NCI-H2196 (cell line): Measurements from ENCODE around the gene ASB12.
"Not testable (repeated sequence)": the region's sequence is repeated elsewhere in the genome, so short reads cannot be mapped to it uniquely, and the experiment has no call there.

ENCODE experiments used
- DNase-seq: peaks from one replicate; lab custom pipeline; 2025; ENCODE audit not compliant: unreplicated experiment; lab: John Stamatoyannopoulos, UW

The ASB12 gene

GRCh38 chrX:64230123-64230970 lies at the start of gene ASB12:
Gene ASB12, minus strand, starts transcription at chrX:64230607. Its CDS starts 4,957 bp downstream, at chrX:64225650.
- no peak for DNase-seq

- no peak for DNase-seq
Measured at GRCh38 chrX:64265265-64265664, 34.9 kb upstream of the ASB12 start.

GRCh38 chrX:64229154-64229553 lies 1.3 kb downstream of the ASB12 start:
- no peak for DNase-seq

GRCh38 chrX:64218023-64218422 lies 12.4 kb downstream of the ASB12 start:
- no peak for DNase-seq

GRCh38 chrX:64213989-64214388 lies 16.4 kb downstream of the ASB12 start:
- DNase-seq: not testable (repeated sequence)

- DNase-seq: no peak
Measured at GRCh38 chrX:64206556-64207162, 23.7 kb downstream of the ASB12 start.

GRCh38 chrX:64205735-64206501 lies 24.5 kb downstream of the ASB12 start:
- DNase-seq: peak; percentile 85

- peak; percentile 32 for DNase-seq
Measured at GRCh38 chrX:64205441-64205734, 25.0 kb downstream of the ASB12 start, which contains the start of gene AMER1. Gene AMER1, minus strand, starts transcription at chrX:64205708. Its CDS starts 12,422 bp downstream, at chrX:64193286.

- no peak for DNase-seq
Measured at GRCh38 chrX:64204701-64205440, 25.5 kb downstream of the ASB12 start.

GRCh38 chrX:64204252-64204651 lies 26.2 kb downstream of the ASB12 start:
- no peak for DNase-seq

- no peak for DNase-seq
Measured at GRCh38 chrX:64202808-64203325, 27.5 kb downstream of the ASB12 start.

- DNase-seq: no peak
Measured at GRCh38 chrX:64198036-64198435, 32.4 kb downstream of the ASB12 start.

GRCh38 chrX:64196606-64197005 lies 33.8 kb downstream of the ASB12 start:
- no peak for DNase-seq

GRCh38 chrX:64195862-64196261 lies 34.5 kb downstream of the ASB12 start:
- DNase-seq: no peak

GRCh38 chrX:64192673-64193072 lies 37.7 kb downstream of the ASB12 start:
- no peak for DNase-seq

- DNase-seq: no peak
Measured at GRCh38 chrX:64192040-64192439, 38.4 kb downstream of the ASB12 start.

GRCh38 chrX:64191281-64192010 lies 39.0 kb downstream of the ASB12 start:
- DNase-seq: no peak

- DNase-seq: no peak
Measured at GRCh38 chrX:64190136-64190740, 40.2 kb downstream of the ASB12 start.

GRCh38 chrX:64188901-64189300 lies 41.5 kb downstream of the ASB12 start:
- no peak for DNase-seq

- no peak for DNase-seq
Measured at GRCh38 chrX:64187762-64188150, 42.7 kb downstream of the ASB12 start.
